Kidney epithelial cell (primary cell): Measurements from ENCODE around the gene CD96. TPM values are rescaled to one million over a fixed set of nuclear protein-coding genes. Genes with fewer than 3 reads are reported as not detected.

Experiments used
- DNase-seq: peaks from one replicate; pipeline ENCODE4 v3.0.0-alpha.2; 2010; ENCODE audit warnings: low read depth
- H3K27me3 ChIP-seq: 2 replicates; pipeline ENCODE4 v1.6.0; 2011; ENCODE audit warnings: low read length; ENCODE audit not compliant: control insufficient read depth, insufficient read depth
- H3K36me3 ChIP-seq: 2 replicates; pipeline ENCODE4 v1.5.1; 2011; ENCODE audit warnings: low read length; ENCODE audit not compliant: control insufficient read depth, insufficient read depth
- H3K4me3 ChIP-seq: 2 replicates; pipeline ENCODE4 v1.5.1; 2011; ENCODE audit warnings: low read depth, mild to moderate bottlenecking, control low read depth, low read length
- total RNA-seq: library from RNA; depleted of rRNA; stranded (reverse); fragments of >200 nt; gene quantifications from 2 replicates; pipeline ENCODE4 v1.2.3, GENCODE V29; 2015
- TF ChIP-seq, protein P1 (sequence below): IDR thresholded peaks from 2 replicates; pipeline ENCODE4 v1.5.1; 2011; ENCODE audit warnings: mild to moderate bottlenecking, moderate library complexity, low read length, control low read depth, inconsistent platforms; ENCODE audit not compliant: insufficient read depth, poor library complexity, severe bottlenecking

Gene CD96
- total RNA-seq, 1 donor from 2014 or later = not detected

DNA sequence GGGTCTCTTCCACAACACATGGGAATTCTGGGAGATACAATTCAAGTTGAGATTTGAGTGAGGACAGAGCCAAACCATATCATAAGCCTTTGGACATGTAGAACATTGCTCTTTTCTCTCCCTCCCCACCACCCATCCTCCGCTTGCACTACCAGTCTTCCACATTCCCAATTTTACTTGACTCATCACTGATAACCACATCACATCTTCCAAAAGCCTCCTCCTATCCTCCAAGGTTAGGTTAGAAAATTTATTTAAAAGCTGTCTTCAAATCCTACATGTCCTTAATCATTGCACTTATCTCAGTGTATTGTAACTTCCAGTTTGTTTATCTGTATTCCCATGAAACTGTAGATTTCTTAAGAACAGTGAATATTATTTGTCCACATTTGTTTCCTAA, 42.7 kb downstream of the CD96 start:
- H3K36me3 ChIP-seq = no peaks in the 10 kb centered on the region
- DNase-seq = no peak
- H3K4me3 ChIP-seq = no peak overlapping the region
- no peaks in the 10 kb centered on the region for H3K27me3 ChIP-seq
- TF ChIP-seq, protein P1, sequence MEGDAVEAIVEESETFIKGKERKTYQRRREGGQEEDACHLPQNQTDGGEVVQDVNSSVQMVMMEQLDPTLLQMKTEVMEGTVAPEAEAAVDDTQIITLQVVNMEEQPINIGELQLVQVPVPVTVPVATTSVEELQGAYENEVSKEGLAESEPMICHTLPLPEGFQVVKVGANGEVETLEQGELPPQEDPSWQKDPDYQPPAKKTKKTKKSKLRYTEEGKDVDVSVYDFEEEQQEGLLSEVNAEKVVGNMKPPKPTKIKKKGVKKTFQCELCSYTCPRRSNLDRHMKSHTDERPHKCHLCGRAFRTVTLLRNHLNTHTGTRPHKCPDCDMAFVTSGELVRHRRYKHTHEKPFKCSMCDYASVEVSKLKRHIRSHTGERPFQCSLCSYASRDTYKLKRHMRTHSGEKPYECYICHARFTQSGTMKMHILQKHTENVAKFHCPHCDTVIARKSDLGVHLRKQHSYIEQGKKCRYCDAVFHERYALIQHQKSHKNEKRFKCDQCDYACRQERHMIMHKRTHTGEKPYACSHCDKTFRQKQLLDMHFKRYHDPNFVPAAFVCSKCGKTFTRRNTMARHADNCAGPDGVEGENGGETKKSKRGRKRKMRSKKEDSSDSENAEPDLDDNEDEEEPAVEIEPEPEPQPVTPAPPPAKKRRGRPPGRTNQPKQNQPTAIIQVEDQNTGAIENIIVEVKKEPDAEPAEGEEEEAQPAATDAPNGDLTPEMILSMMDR = no peak

DNA sequence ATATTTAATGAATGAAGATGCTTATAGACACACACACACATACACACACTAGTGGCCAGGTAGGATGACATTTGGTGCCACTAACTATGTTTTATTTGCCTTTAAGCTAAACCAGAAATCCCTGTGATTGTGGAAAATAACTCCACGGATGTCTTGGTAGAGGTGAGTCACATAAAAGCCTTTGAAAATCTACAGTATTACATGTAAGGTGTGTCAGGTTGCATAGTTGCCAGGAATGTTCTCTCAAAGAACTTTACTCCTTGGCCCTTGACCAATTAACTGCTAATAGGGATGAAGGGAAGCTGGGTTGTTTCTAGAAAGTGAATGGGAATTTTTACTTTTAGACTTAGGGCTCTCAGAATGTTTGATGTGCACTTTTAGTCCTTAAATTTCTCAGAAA, 43.2 kb downstream of the CD96 start:
- Histone ChIP-seq H3K4me3 (no peak overlapping the region), H3K36me3 (no peaks in the 10 kb centered on the region), H3K27me3 (no peaks in the 10 kb centered on the region)
- TF ChIP-seq, protein P1 = no peak
- peak; percentile 82 for DNase-seq

- no peak for DNase-seq
- TF ChIP-seq, protein P1 = no peak
- Histone ChIP-seq H3K36me3 (no peaks in the 10 kb centered on the region), H3K4me3 (no peak overlapping the region), H3K27me3 (no peaks in the 10 kb centered on the region)
These were observed 46.5 kb downstream of the CD96 start for GRCh38 chr3:111588527-111588926.

DNA sequence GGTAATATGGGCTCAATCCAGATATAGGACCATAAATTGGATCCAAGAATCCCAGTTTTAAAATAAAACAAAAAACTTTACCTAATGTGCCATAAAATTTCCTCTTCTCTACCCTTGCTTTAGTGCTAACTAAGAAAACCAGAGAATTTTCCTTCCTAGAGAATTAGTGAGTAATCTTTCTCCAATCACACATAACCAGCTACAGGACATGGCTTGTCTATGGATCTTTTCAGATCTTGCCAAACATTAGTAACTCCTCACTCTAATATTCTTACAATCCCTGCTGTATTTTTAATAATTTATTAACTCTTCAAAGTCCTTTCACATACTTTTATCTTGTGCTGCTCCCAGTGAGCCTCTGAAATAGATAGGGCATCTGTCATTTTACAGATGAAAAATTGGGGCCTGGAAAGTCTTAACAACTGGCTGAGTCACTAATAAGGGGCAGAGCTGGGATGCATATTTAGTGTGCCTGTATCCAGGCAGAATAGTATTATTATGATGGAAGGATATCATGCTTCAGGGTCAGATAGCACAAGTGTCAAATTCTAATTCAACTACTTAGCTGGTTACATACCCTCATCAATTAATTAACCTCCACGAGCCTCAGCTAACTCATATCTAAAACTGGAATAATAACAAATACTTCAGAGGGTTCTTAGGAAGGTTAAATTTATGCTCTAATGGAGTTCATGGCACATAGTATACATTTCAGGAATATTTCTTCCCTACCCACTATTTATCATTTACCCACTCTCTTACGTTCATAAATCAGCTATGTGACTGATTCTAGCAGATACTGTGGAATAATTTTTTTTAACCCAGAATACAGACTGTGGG, 47.5 kb downstream of the CD96 start:
- no peaks in the 10 kb centered on the region for H3K27me3 ChIP-seq
- TF ChIP-seq, protein P1 = no peak
- H3K36me3 ChIP-seq = no peaks in the 10 kb centered on the region
- no peak overlapping the region for H3K4me3 ChIP-seq
- DNase-seq = no peak

DNA sequence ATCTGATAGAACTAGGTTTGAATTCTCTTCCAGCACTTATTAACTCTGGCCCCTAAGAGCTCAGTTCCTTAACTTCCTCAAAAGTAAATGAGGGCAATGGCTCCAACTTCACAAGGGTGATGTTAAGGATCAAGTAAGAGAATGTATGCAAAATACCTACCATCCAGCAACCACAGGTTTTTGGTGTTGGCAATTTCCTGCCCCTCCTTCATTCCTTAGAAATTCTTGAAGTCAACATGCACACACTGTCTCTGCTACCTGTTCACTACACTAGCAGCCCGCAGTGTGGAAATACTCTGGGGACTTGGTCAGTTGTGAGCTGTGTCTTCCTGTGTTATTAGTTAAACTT, 48.1 kb downstream of the CD96 start:
- H3K27me3 ChIP-seq = no peaks in the 10 kb centered on the region
- no peak for DNase-seq
- no peak overlapping the region for H3K4me3 ChIP-seq
- TF ChIP-seq, protein P1 = no peak
- H3K36me3 ChIP-seq = no peaks in the 10 kb centered on the region

- no peak overlapping the region for H3K4me3 ChIP-seq
- no peaks in the 10 kb centered on the region for H3K27me3 ChIP-seq
- DNase-seq = no peak
- no peaks in the 10 kb centered on the region for H3K36me3 ChIP-seq
- TF ChIP-seq, protein P1 = no peak
These were observed 49.6 kb downstream of the CD96 start for GRCh38 chr3:111591555-111591954.
